ENCODE results near the gene NPM1. TPM values are rescaled to one million over a fixed set of nuclear protein-coding genes. Genes with fewer than 3 reads are reported as not detected.

The NPM1 gene
- total RNA-seq, 4 donors from 2014 or later: 532 to 835 (median 744) TPM

DNA sequence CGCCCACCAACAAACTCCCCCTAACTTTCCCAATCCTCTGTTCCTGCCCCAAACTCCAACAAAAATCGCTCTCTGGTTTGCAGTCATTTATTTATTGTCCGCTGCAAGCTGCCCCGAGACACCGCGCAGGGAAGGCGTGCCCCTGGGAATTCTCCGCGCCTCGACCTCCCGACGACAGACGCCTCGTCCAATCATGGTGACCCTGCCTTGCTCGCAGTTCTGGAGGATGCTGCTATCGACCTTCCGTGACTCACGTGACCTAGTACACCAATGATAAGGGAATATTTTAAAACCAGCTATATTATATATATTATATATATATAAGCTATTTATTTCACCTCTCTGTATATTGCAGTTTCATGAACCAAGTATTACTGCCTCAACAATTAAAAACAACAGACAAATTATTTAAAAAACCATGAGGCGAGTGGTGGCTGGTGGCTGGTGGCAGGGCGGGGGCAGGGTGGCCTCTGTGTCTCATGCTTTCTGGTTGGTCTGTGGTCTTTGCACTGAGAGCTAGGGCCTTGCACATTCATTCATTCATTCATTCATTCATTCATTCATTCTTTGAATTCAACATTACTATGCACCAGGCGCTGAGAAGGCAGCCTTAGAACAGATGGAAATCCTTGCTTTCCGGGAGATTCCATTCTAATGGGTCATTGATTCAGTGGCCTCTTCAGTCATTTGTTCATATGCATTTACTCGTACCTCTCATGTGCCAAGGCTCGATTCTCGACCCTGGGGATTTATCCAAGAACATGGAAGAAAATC, 69.7 kb downstream of the NPM1 start:
- H3K27ac ChIP-seq: no peak overlapping the region
- no peak for TF ChIP-seq POLR2A (IDR thresholded peaks at IDR 0.05)
- TF ChIP-seq, protein P1, sequence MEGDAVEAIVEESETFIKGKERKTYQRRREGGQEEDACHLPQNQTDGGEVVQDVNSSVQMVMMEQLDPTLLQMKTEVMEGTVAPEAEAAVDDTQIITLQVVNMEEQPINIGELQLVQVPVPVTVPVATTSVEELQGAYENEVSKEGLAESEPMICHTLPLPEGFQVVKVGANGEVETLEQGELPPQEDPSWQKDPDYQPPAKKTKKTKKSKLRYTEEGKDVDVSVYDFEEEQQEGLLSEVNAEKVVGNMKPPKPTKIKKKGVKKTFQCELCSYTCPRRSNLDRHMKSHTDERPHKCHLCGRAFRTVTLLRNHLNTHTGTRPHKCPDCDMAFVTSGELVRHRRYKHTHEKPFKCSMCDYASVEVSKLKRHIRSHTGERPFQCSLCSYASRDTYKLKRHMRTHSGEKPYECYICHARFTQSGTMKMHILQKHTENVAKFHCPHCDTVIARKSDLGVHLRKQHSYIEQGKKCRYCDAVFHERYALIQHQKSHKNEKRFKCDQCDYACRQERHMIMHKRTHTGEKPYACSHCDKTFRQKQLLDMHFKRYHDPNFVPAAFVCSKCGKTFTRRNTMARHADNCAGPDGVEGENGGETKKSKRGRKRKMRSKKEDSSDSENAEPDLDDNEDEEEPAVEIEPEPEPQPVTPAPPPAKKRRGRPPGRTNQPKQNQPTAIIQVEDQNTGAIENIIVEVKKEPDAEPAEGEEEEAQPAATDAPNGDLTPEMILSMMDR (IDR thresholded peaks at IDR 0.05): no peak
- no peak for TF ChIP-seq EP300 (IDR thresholded peaks at IDR 0.05)
- TF ChIP-seq POLR2AphosphoS5 (IDR thresholded peaks at IDR 0.05): no peak
- H3K27me3 ChIP-seq: peaks cover 30% of the 10 kb centered on the region
- 92 to 95% methylated on average over 23 to 24 of the region's 25 CpGs for WGBS, 2 donors (ENCODE audit: low coverage in 1 of 2)
- H3K4me1 ChIP-seq: no peaks in the 10 kb centered on the region
- no peaks in the 10 kb centered on the region for H3K36me3 ChIP-seq
- no peak overlapping the region for H3K4me3 ChIP-seq
- no peak for ATAC-seq
- H3K9me3 ChIP-seq: no peaks in the 10 kb centered on the region

GRCh38 chr5:171459839-171460238, 72.2 kb downstream of the NPM1 start:
- WGBS, 2 donors (ENCODE audit: low coverage in 1 of 2): 88 to 100% methylated on average over 1 of the region's 6 CpGs
- no peak for ATAC-seq
- Histone ChIP-seq H3K4me3 (no peak overlapping the region), H3K27ac (no peak overlapping the region), H3K4me1 (no peaks in the 10 kb centered on the region), H3K9me3 (no peaks in the 10 kb centered on the region), H3K27me3 (peaks cover 28% of the 10 kb centered on the region), H3K36me3 (no peaks in the 10 kb centered on the region)
- TF ChIP-seq, protein P1 (IDR thresholded peaks at IDR 0.05): no peak
- TF ChIP-seq POLR2A (IDR thresholded peaks at IDR 0.05): no peak
- no peak for TF ChIP-seq EP300 (IDR thresholded peaks at IDR 0.05)

Small RNAs within 50 kb of the gene (small RNA-seq; reads per million reads assigned to genes)
- gene AC091980.1 (0 to 1.3 (median 0) reads per million in 4 donors), gene MIR3912 (0.18 to 0.62 (median 0.46) reads per million in 4 donors), gene RN7SL339P (0 reads per million in 4 donors), gene SNORA70J (0 reads per million in 4 donors)

Other genes starting within 250 kb of the NPM1 start
- gene TLX3, start 78.6 kb upstream of the NPM1 start, total RNA-seq: not detected
- 1 to 10 TPM in 2 of 4 donors, not detected in 2; 1.8 to 2.1 TPM for gene FGF18, start 31.8 kb downstream of the NPM1 start, total RNA-seq

All from gastroesophageal sphincter (tissue), 4 donors.